Right lobe of liver (tissue), 4 donors: Measurements from ENCODE around the gene CYP4A22.

Experiments
- CTCF ChIP-seq, 4 donors: fragments of 200-600 bp in 3 of 4; fragments of 450-650 bp in 1 of 4; IDR thresholded peaks; one replicate each; pipeline versions ENCODE4 v1.5.1 to v1.8.0; 2016 to 2022; ENCODE audit warnings: antibody characterized with exemption in 4 of 4, mild to moderate bottlenecking in 2 of 4
- POLR2A ChIP-seq: fragments of 450-650 bp; IDR thresholded peaks from one replicate; pipeline ENCODE4 v1.6.1; 2017; ENCODE audit warnings: antibody characterized with exemption, mild to moderate bottlenecking
- donor health status: DM: no; HTN: no; CAD: no.
- donor health status: DM: no; HTN: no; CAD: no.
- donor health status: DM: no; HTN: yes; CAD: no.

GRCh38 chr1:47160716-47161115 lies 23.5 kb downstream of the CYP4A22 start:
- TF ChIP-seq CTCF (IDR thresholded peaks at IDR 0.05) (no peak), POLR2A (no peak)
